Epidermal melanocyte (primary cell): ENCODE data around the gene SLITRK2.

Experiments used
- DNase-seq: peaks from one replicate; pipeline ENCODE4 v3.0.0; 2011; ENCODE audit warnings: low spot score; ENCODE audit not compliant: insufficient read length

Gene SLITRK2, protein sequence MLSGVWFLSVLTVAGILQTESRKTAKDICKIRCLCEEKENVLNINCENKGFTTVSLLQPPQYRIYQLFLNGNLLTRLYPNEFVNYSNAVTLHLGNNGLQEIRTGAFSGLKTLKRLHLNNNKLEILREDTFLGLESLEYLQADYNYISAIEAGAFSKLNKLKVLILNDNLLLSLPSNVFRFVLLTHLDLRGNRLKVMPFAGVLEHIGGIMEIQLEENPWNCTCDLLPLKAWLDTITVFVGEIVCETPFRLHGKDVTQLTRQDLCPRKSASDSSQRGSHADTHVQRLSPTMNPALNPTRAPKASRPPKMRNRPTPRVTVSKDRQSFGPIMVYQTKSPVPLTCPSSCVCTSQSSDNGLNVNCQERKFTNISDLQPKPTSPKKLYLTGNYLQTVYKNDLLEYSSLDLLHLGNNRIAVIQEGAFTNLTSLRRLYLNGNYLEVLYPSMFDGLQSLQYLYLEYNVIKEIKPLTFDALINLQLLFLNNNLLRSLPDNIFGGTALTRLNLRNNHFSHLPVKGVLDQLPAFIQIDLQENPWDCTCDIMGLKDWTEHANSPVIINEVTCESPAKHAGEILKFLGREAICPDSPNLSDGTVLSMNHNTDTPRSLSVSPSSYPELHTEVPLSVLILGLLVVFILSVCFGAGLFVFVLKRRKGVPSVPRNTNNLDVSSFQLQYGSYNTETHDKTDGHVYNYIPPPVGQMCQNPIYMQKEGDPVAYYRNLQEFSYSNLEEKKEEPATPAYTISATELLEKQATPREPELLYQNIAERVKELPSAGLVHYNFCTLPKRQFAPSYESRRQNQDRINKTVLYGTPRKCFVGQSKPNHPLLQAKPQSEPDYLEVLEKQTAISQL

DNA sequence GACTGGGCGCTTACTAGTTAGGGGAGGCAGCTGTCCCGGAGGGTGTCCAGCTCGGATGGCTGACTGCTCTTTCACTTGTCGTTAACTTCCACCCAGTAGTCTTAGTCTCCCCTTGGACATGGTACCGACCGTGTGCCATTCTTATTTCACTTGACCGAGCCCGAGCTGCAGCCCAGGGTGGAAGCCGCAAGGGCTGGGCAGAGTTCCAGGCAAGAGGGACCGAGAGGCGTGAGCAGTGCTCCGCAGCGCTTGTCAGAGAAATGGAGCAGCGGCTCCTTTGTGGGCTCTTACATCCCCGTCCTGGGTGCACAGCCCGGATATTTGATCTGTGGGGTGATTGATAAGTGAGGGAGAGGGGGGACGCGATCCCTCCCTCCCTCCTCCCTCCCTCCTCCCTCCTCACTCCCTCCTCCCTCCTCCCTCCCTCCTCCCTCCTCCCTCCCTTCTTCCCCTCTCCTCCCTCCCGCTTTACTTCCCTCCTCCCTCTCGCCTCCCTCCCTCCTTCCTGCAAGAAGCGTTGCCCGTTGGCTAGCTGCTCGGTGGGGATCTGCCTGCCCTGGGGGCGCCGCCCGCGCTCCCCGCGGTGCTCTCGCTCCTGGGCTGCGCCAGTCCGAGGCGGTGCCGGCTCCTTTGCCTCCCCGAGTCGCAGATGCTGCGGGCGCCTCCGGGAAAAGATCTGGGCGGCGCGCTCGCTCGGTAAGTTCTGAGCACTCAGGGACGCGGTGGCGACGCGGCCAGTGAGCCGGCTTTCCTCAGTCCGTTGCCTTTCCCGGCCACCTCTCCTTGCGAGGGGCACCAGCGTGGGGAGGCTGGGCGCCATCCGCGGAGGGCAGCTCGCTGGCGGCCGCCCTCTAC, at the start of gene SLITRK2:
Gene SLITRK2, plus strand, starts transcription at position 499 of the 855 bp plus-strand sequence. CDS start 4,597 bp downstream, outside the sequence.
- no peak for DNase-seq

DNA sequence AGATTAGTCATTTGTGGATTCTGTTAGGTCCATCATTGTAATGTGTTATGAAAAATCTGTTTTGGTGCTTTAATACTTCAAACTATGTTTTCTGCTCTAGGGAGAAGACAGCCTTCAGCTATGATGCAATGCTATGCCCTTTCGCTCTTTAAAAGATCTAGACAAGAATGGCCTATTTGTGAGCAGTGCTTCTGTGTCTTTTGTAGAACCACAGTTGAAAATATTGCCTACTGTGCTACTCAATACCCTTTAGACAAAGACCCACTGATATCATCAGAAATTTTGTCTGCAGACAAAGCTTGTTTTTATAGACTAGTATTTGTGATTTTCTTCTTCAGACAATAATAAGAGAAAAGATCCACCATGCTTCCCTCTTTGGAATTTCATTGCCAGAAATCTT, 44.6 kb upstream of the SLITRK2 start:
- peak; percentile 21 for DNase-seq

DNA sequence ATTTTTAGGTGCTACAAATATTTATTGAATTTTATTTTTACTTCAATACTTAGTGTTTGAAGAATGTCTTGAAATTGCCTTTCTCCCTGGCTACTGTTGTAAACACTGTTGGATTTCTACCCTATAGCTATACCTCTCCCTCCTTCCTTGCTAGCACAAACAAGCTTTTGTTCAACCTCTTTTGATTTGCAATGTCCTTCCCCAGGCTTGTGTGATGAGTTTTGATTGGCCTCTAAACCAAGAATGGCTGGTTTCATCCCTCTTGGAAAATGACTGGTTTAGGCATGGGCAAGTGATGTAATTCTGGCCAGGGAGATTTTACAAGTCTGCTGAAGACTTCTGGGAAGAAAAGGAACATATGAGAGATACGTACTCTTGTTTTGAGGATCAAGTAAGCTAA, 25.3 kb upstream of the SLITRK2 start:
- no peak for DNase-seq

DNA sequence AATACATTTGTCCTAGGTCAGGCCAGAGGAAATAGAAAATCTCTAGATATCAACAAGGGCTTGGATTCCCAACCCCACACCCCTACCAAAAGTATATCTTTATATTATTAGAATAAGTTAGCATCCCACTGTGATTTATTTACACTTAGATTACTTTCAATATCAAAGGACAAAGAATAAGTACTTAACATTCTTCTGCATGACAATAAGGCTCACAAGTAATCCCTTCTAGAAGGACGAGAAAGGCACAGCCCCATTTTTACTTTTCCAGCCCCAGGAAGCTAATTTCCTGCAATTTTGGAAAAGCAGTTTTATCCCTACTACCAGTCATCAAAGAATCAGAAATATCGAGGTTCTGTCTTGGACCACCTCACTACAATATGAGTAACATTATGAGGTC, 14.1 kb upstream of the SLITRK2 start:
- DNase-seq, result no peak

DNA sequence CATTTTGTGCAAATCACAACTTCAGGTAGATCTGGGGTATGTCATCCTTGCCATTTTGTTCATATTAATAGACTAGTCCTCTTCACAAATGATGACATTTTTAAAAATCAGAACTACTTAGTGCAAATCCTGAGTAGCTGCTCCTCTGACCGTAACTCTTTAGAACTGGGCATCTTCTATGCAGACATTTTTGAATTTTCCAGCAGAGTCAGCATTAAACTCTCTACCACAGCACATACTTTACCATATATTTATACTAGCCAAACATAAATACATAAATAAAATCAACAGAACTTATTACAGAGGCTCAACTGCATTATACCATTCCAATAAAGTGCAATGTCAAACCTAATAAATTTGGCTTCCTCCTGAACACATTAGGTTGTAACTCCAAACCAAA, 4.5 kb upstream of the SLITRK2 start:
- DNase-seq, result no peak

DNA sequence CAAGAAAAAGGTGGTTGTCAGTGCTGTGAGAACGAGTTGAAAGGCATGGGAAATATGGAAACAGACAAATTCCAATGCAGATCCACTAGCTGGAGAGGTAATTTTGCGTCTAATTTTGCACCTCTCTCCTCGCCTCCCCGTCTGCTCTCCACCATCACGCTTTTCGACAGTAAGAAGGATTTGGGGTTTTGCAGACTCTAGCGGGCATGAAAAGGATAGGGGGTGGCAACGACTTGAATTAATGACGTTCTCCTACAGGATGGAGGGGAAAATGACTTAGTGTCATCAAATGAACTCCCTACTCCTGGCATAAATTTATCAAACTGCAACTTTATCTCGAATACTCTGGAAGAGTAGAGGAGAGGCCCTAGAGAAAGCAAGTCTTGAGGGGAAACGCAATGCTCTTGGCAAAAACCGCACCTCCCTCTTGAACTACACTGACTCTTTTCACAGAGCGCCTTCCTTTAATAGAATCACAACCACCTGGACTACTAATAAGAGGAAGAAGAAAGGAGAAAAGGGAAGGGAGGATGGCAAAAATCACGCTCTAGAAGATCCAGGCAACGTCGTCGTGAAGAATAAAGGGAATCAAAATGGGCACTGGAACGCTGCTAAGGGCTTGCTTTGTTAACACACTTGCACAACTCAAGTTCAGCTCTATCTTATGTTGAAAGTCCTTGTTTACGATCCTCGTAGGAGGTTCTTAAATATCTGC, 871 bp upstream of the SLITRK2 start:
- DNase-seq, result no peak

DNA sequence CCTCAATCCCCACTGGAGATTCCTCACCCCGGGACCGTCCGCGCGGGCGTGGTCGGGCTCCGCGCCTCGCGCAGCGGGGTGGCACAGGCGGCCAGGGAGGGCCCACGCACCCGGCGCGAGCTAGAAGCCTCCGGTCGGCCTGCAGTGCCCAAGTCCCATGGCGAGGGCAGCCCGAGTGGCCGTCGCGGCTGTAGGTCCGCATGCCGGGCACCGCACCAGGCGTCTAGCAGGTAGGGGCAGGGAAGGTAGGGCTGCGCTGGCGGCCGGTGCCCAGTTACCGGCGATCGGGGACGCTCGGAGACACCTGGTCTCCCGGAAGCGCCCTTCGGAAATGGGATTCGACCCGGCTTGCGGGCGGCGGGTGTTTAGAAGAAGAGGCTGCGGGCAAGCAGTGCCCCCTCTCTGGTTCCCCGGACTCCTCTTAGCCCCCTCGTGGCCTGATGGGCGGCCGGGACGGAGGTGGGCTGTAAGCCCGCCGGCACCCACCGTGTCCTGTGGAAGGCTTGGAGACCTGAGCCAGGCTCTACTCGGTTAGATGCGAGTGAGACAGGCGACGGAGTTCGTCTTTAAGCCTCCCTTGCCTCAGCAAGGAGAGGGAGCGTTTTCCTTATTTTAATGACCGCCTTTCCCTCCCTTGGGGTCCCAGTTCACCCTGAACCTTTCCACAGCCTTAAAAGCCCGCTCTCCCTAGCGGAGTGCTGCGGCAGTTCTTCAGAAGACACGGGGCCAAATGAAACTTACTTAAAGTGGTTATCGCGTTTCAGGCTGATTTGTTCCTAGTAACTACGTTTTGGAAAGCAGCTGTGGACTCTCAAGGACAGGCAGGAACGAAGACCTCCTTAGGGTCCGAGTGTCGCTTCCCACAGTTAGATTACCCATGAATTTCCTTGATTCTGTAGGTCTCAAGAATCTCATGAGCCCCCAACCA, 821 bp downstream of the SLITRK2 start:
- DNase-seq, result no peak

DNA sequence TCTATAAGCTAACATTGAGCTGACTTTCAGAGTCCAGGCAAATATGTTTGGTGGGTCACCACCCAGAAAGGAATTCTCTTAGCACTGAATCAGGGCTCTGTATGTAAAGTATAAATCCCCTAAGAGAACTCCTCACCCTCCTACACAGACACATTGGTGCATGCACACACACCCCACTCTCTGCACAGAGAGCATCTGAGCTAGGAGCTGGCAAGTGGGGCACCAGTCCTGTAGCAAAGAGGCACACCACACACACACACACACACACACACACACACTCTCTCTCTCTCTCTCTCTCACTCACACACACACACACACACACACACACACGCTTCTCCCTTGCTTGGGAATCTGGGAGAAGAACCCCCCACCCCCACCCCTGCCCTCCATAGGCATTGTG, 3.2 kb downstream of the SLITRK2 start:
- no peak for DNase-seq

DNA sequence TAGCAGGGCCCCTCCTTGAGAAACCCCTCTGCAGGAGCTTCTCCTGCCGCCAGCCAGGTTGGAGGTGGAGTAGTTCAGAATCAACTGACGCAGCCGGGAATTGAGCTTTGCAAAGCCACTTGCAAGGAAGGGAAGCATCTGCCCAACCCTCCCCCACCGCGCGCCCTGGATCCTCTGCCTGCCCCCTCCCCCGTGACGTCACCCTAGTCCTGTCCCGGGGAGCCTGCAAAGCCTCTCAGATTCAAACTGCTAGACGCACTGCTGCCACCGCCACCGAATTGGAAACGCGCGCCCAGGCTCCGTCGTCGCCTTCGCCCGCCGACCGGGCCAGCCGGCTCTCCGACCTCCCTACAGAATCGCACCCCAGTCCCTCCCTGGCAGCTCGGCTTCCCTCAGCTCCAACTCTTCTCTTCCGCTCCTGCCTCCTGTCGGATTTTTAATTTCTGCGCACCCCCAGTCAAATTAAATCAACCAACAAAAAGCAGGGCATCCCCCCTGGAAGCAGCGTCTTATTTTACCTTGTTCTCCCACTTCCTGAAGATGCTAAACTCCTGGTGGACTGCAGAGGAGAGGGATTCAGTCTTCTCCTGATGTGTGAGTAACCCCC, 3.8 kb downstream of the SLITRK2 start:
- DNase-seq, result no peak

DNA sequence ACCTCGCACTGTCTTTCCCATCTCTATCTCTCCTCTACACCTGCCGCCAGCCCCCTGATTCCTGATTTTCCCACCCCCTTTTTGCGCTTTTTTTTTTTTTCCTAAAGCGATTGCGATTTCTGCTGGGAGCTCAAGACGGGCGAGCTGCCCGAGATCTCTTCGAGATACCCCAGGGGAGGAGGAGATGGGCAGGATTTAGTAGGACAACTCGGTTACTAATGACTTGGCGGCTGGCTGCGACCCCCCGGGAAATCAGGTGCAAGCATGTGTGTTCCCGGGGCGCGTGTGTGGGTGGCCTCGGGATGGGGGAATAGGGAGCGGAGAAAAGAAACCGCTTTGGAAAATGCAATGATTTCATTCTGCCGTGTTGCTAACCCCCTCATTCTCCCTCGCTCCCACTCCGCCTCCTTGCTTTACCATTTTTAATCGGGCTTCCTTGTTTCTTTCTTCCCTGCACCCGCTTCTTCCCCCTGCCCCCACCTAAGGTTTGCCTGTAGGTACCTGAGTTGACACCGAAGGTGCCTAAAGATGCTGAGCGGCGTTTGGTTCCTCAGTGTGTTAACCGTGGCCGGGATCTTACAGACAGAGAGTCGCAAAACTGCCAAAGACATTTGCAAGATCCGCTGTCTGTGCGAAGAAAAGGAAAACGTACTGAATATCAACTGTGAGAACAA, 4.4 kb downstream of the SLITRK2 start:
- DNase-seq, result no peak

DNA sequence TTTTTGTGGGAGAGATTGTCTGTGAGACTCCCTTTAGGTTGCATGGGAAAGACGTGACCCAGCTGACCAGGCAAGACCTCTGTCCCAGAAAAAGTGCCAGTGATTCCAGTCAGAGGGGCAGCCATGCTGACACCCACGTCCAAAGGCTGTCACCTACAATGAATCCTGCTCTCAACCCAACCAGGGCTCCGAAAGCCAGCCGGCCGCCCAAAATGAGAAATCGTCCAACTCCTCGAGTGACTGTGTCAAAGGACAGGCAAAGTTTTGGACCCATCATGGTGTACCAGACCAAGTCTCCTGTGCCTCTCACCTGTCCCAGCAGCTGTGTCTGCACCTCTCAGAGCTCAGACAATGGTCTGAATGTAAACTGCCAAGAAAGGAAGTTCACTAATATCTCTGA, 5.5 kb downstream of the SLITRK2 start:
- DNase-seq, result no peak

DNA sequence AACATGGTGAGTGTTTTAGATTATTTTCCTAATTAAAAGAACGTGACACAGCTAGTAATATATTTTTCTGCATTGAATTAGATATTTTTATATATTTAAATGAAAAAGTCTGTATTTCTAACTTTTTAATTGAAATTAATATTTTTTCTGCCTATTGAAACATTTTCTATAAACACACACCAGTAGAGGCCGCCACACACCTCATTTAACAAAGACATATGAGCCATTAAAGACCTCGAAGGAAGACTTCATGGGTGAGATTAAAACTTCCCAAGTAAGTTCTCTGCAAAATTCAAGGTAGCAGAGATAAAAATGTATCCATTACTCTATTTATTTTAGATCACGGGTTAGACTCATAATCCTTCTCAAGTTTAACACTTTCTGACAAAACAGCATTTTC, 8.3 kb downstream of the SLITRK2 start:
- no peak for DNase-seq

DNA sequence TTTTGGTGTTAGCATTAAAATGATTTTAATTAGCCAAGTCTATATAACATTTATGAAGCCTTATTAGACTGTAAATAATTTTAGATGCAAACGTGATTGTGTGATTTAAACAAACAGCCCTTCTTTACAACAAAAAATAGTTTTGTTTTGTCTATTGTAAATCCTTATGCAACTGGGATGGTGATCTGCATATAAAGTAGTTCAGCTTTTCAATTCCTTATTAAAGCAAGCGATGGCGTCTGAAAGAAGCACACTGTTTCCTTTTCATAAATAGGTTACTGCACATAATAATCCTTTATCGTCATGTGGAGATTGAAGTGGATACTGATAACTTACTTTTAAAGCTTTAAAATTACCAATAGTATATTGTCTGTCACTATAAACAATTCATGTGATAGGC, 8.8 kb downstream of the SLITRK2 start:
- no peak for DNase-seq

DNA sequence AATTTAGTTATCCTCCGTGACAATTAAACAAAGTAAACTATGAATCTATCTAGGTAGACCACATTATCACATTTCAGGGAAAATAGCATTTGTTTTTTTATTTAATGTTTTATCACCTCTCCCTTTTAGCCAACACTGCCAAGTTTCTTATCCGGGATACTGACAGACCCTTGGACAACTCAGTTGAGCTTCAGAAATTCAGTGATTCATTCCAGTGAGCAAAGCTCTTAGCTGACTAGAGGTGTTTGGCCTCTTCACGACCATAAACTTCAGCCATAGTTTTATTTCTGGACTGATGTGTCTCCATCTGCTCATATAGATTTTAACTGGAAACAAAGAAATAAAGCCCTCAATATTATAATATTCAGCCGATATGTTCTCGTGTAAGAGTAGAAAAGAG, 15.2 kb downstream of the SLITRK2 start:
- no peak for DNase-seq

DNA sequence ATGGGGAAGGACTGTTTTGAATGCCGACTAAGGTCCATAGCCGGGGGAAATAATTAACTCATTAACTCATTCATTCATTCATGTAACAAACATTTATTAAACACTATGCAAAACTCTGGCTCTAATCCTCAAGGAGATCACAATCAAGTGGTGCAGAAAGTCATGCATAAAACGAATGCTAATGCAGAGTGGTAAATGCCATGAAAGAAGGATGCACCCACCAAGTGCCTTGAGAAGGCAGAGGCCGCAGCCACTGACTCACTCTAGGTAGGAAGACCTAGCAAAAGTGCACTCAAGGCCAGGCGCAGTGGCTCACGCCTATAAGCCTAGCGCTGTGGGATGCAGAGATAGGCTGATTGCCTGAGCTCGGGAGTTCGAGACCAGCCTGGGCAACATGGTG, 22.9 kb downstream of the SLITRK2 start:
- no peak for DNase-seq

DNA sequence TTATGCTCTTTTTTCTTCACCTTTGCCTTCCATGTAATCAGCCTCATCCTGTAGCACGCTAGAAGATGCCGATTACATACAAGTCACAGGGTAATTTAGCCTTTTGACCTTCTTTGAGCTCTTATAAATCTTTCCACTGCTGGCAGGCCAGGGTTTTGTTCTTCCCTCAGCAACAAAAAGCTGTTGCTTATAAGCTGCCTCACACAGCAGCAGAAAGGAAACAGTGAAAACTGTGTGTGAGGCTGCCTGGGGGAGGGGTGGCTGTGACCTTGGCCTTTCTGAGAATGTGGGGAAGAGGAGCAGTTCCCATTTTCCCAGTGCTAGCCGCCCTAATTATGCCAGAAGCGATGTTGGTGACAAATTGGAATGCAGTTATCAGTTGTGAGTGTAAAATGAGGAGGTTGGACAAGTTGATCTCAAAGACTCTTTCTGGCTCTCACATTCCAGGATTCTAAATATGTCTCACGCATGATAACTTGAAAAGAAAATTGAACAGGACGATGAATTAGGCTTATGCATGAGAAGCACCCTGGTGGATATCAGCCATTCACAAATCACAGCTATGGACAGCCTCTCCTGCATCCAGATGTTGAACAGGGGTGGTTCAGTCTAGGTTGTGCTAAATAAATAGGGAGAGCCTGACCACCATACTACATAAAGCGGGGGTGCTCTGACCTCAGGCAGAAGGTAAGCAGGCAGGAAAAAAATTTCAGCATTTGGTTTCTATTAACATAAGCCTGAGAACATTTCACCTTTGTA, 25.7 kb downstream of the SLITRK2 start:
- no peak for DNase-seq

DNA sequence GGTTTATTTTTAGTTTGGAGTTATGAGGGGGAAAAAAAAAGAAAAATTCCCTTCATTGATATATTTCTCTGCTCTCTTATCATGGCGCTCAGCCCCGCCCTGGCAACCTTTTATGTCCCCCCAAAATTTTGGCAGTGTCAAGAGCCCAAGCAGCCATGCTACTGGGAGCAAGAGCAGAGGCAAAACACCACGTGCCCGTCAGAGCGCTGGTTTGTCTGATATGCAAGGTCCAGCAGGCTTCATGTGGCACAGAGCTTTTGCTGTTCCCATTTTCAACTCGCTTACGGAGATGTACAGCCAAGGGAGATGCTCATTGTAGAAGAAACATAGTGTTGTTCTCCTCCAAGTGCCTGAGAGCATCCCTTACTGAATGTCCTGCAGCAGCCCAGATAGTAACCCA, 27.3 kb downstream of the SLITRK2 start:
- DNase-seq, result no peak

DNA sequence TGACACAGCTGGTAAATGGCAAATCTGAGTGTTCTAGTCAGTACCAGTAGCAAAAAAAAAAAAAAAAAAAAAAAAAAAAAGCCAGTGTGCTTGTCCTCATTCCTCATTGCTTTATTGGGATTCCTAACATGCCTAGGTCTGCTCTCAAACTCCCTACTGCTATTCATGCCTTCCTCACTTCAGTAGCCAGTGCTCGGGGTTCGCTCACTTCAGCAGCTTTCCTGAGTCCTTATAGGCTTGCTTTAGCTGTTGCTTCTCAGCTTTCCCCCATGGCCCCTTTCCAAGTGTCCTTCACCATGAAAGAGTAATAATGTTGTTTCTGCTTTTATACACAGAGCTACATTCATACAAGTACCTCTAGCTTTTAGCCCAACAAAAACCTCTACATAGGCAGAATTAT, 30.8 kb downstream of the SLITRK2 start:
- no peak for DNase-seq
